GM12878 (cell line): ENCODE data around the gene NUP210L. TPM values are rescaled to one million over a fixed set of nuclear protein-coding genes. Genes with fewer than 3 reads are reported as not detected.

Experiments
- BACH1 ChIP-seq: fragments of 450-650 bp; IDR thresholded peaks from 2 replicates; pipeline ENCODE4 v1.6.1; 2017; ENCODE audit warnings: mild to moderate bottlenecking, borderline replicate concordance
- BMI1 ChIP-seq: fragments of 450-650 bp; IDR thresholded peaks from 2 replicates; pipeline ENCODE4 v1.6.1; 2016; ENCODE audit warnings: mild to moderate bottlenecking, moderate library complexity, borderline replicate concordance
- BRCA1 ChIP-seq: IDR thresholded peaks from 2 replicates; pipeline ENCODE4 v1.6.1; 2011; ENCODE audit warnings: low read depth, low read length, improper control_type of control experiment
- CBX3 ChIP-seq: fragments of 200-600 bp; sonication (generic); IDR thresholded peaks from 2 replicates; pipeline ENCODE4 v1.6.1; 2016; ENCODE audit warnings: low read depth, borderline replicate concordance
- CBX5 ChIP-seq: sonication (generic); IDR thresholded peaks from 2 replicates; pipeline ENCODE4 v1.6.1; 2016; ENCODE audit warnings: low read depth, moderate library complexity, mild to moderate bottlenecking, inconsistent platforms
- CEBPB ChIP-seq, 2 experiments: fragments of 150-350 bp in 1 of 2; IDR thresholded peaks; 2 replicates each; pipeline ENCODE4 v1.6.1; 2012 to 2014; ENCODE audit warnings: low read depth in 2 of 2, low read length in 2 of 2, borderline replicate concordance in 1 of 2, inconsistent platforms in 1 of 2
- CREM ChIP-seq: IDR thresholded peaks from 2 replicates; pipeline ENCODE4 v1.6.1; 2014; ENCODE audit warnings: antibody characterized with exemption, low read depth
- NBN ChIP-seq: fragments of 450-650 bp; IDR thresholded peaks from 2 replicates; pipeline ENCODE4 v1.6.1; 2016
- NFYB ChIP-seq: IDR thresholded peaks from 2 replicates; pipeline ENCODE4 v1.6.1; 2011; ENCODE audit warnings: low read depth, mild to moderate bottlenecking, low read length, improper control_type of control experiment, moderate library complexity; ENCODE audit not compliant: insufficient read depth
- NRF1 ChIP-seq: conservative IDR thresholded peaks from 2 replicates; pipeline ENCODE4 v1.6.1; 2011; ENCODE audit warnings: mild to moderate bottlenecking, low read depth, low read length, improper control_type of control experiment
- PAX5 ChIP-seq: IDR thresholded peaks from 2 replicates; pipeline ENCODE4 v1.6.1; 2011; ENCODE audit warnings: low read depth, low read length, borderline replicate concordance
- POLR2A ChIP-seq: IDR thresholded peaks from 2 replicates; pipeline ENCODE4 v1.6.1; 2011; ENCODE audit warnings: low read depth, mild to moderate bottlenecking, low read length
- RAD51 ChIP-seq: fragments of 450-650 bp; IDR thresholded peaks from 2 replicates; pipeline ENCODE4 v1.6.1; 2016; ENCODE audit warnings: moderate library complexity, mild to moderate bottlenecking, inconsistent platforms
- RBBP5 ChIP-seq: fragments of 200-600 bp; sonication (generic); conservative IDR thresholded peaks from 2 replicates; pipeline ENCODE4 v1.6.1; 2016
- SPI1 ChIP-seq: IDR thresholded peaks from 2 replicates; pipeline ENCODE4 v1.6.1; 2011; ENCODE audit warnings: low read depth, mild to moderate bottlenecking, low read length, moderate library complexity, borderline replicate concordance; ENCODE audit not compliant: insufficient read depth
- SUZ12 ChIP-seq: fragments of 200-600 bp; sonication (generic); IDR thresholded peaks from one replicate; pipeline ENCODE4 v1.6.1; 2018; ENCODE audit warnings: antibody characterized with exemption, mild to moderate bottlenecking; ENCODE audit not compliant: unreplicated experiment
- TAF1 ChIP-seq: IDR thresholded peaks from 2 replicates; pipeline ENCODE4 v1.6.1; 2011; ENCODE audit warnings: mild to moderate bottlenecking, low read depth, low read length, borderline replicate concordance
- TARDBP ChIP-seq: IDR thresholded peaks from 2 replicates; pipeline ENCODE4 v1.6.1; 2016; ENCODE audit warnings: borderline replicate concordance
- YY1 ChIP-seq: IDR thresholded peaks from 2 replicates; pipeline ENCODE4 v1.6.1; 2011; ENCODE audit warnings: low read depth, mild to moderate bottlenecking, low read length
- ZNF217 ChIP-seq: fragments of 450-650 bp; IDR thresholded peaks from 2 replicates; pipeline ENCODE4 v1.6.1; 2017; ENCODE audit warnings: antibody characterized with exemption, mild to moderate bottlenecking
- ZNF274 ChIP-seq: IDR thresholded peaks from one replicate; pipeline ENCODE4 v1.8.0; 2011; ENCODE audit not compliant: insufficient read length, insufficient read depth
- polyA plus RNA-seq, 11 experiments: library from polyadenylated mRNA; depleted of rRNA in 4 of 11; unstranded in 6 of 11; stranded (reverse) in 5 of 11; fragments of >200 nt; fragmentation: Nextera tagmentation in 4 of 11; fragmentation: Illumina TruSeq in 1 of 11; extraction: Ambion mirVana in 4 of 11; extraction: Trizol in 1 of 11; gene quantifications; 1 replicate in 1 of 11; 2 replicates in 10 of 11; pipeline versions ENCODE4 v1.2.1 to v1.2.3, GENCODE V29; 2011 to 2016; ENCODE audit warnings: inconsistent platforms in 2 of 11, missing spikeins in 2 of 11, low read depth in 1 of 11
- total RNA-seq, 4 experiments: library from RNA; depleted of rRNA in 3 of 4; stranded (reverse); fragments of >200 nt in 3 of 4; fragmentation: Illumina TruSeq in 1 of 4; extraction: Trizol in 1 of 4; gene quantifications; 2 replicates each; pipeline versions ENCODE4 v1.2.1 to v1.2.3, GENCODE V29; 2013 to 2021
- TF ChIP-seq, protein P1 (sequence below): IDR thresholded peaks from 2 replicates; pipeline ENCODE4 v1.6.1; 2011; ENCODE audit warnings: mild to moderate bottlenecking, low read depth, low read length, moderate library complexity; ENCODE audit not compliant: insufficient replicate concordance
- TF ChIP-seq, protein P2 (sequence below): IDR thresholded peaks from 2 replicates; pipeline ENCODE4 v1.6.1; 2012; ENCODE audit warnings: low read depth, low read length, improper control_type of control experiment
- TF ChIP-seq, protein P3 (sequence below): IDR thresholded peaks from 2 replicates; pipeline ENCODE4 v1.6.1; 2011; ENCODE audit warnings: low read depth, low read length, improper control_type of control experiment, borderline replicate concordance
- TF ChIP-seq, protein P4 (sequence below): fragments of 450-650 bp; IDR thresholded peaks from 2 replicates; pipeline ENCODE4 v1.6.1; 2017; ENCODE audit warnings: mild to moderate bottlenecking
- TF ChIP-seq, protein P5 (sequence below): fragments of 450-650 bp; IDR thresholded peaks from 2 replicates; pipeline ENCODE4 v1.6.1; 2016; ENCODE audit warnings: mild to moderate bottlenecking

The NUP210L gene
- total and polyA plus RNA-seq, 10 of the 15 experiments (the other 5 are each of a cell fraction or from before 2014, with no cell fraction given), result 0.04 to 0.08 (median 0.07) TPM; not detected in 7

DNA sequence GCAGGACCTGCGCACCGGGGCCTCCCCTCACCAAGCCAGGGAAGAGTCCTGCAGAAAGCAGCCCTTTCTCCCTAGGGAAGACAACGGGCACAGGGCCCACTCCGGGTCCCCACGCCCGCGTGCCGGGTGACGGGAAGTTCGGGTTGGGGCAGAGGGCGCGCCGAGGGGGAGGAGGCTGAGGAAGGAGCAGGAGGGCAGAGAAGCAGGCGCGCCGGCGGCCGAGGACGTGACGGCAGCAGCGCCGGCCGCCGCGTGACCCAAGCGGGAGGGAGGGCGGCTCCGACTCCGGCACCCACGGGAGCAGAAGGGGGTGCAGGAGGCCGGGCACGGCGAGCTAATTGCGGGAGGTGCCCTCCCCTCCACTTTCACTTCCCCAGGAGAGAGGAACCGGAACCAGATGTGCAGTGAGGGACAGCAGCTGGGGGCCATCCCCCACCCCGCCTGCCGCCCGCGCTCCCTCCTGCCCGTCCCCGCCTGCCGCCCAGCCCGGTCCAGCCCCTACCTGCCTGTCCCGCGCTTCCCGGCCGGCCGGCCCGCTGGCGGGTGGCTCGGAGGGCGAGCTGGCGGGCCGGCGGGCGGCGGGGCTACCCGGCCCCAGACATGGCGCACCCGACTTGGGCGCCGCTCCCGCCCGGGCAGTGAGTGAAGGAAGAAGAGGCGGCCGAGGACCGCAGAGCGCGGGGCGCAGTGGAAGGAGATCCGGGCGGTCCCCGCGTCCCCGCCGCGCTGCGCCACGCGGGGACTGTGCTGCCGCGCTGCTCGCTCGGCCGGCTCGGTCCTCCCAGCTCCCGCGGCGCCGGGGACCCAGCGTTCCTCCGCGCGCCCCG lies 208.9 kb downstream of the NUP210L start (continued):
- TF ChIP-seq, protein P1, sequence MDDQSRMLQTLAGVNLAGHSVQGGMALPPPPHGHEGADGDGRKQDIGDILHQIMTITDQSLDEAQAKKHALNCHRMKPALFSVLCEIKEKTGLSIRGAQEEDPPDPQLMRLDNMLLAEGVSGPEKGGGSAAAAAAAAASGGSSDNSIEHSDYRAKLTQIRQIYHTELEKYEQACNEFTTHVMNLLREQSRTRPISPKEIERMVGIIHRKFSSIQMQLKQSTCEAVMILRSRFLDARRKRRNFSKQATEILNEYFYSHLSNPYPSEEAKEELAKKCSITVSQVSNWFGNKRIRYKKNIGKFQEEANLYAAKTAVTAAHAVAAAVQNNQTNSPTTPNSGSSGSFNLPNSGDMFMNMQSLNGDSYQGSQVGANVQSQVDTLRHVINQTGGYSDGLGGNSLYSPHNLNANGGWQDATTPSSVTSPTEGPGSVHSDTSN, result peak; percentile 78
- TF ChIP-seq, protein P2, sequence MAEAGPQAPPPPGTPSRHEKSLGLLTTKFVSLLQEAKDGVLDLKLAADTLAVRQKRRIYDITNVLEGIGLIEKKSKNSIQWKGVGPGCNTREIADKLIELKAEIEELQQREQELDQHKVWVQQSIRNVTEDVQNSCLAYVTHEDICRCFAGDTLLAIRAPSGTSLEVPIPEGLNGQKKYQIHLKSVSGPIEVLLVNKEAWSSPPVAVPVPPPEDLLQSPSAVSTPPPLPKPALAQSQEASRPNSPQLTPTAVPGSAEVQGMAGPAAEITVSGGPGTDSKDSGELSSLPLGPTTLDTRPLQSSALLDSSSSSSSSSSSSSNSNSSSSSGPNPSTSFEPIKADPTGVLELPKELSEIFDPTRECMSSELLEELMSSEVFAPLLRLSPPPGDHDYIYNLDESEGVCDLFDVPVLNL, result no peak
- TF ChIP-seq, protein P3, sequence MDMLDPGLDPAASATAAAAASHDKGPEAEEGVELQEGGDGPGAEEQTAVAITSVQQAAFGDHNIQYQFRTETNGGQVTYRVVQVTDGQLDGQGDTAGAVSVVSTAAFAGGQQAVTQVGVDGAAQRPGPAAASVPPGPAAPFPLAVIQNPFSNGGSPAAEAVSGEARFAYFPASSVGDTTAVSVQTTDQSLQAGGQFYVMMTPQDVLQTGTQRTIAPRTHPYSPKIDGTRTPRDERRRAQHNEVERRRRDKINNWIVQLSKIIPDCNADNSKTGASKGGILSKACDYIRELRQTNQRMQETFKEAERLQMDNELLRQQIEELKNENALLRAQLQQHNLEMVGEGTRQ, result peak; percentile 67
- TF ChIP-seq TARDBP (no peak), PAX5 (peak; percentile 88), NFYB (no peak), BRCA1 (no peak), CREM (no peak; the same call in 1 of the 2 replicates), RBBP5 (no peak), CBX3 (no peak), SPI1 (peak; percentile 99), NRF1 (no peak), YY1 (peak; percentile 36; the same call in 1 of the 2 replicates), SUZ12 (no peak), RAD51 (peak; percentile 40; the same call in 1 of the 2 replicates), ZNF217 (peak; percentile 57), POLR2A (peak; percentile 72), BACH1 (peak; percentile 84), CEBPB (IDR thresholded peaks at IDR 0.05; ENCODE audit: borderline replicate concordance in 1 of 2, low read depth in 2 of 2, low read length in 2 of 2) (no peak), BMI1 (no peak), CBX5 (no peak), NBN (no peak; the same call in 1 of the 2 replicates), TAF1 (peak; percentile 29; the same call in 1 of the 2 replicates), ZNF274 (no peak)
- TF ChIP-seq, protein P4, sequence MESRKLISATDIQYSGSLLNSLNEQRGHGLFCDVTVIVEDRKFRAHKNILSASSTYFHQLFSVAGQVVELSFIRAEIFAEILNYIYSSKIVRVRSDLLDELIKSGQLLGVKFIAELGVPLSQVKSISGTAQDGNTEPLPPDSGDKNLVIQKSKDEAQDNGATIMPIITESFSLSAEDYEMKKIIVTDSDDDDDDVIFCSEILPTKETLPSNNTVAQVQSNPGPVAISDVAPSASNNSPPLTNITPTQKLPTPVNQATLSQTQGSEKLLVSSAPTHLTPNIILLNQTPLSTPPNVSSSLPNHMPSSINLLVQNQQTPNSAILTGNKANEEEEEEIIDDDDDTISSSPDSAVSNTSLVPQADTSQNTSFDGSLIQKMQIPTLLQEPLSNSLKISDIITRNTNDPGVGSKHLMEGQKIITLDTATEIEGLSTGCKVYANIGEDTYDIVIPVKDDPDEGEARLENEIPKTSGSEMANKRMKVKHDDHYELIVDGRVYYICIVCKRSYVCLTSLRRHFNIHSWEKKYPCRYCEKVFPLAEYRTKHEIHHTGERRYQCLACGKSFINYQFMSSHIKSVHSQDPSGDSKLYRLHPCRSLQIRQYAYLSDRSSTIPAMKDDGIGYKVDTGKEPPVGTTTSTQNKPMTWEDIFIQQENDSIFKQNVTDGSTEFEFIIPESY, result no peak
- TF ChIP-seq, protein P5, sequence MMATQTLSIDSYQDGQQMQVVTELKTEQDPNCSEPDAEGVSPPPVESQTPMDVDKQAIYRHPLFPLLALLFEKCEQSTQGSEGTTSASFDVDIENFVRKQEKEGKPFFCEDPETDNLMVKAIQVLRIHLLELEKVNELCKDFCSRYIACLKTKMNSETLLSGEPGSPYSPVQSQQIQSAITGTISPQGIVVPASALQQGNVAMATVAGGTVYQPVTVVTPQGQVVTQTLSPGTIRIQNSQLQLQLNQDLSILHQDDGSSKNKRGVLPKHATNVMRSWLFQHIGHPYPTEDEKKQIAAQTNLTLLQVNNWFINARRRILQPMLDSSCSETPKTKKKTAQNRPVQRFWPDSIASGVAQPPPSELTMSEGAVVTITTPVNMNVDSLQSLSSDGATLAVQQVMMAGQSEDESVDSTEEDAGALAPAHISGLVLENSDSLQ, result peak; percentile 90
